ENCODE data around the gene REEP2.

- TF ChIP-seq CTCF (IDR thresholded peaks at IDR 0.05; ENCODE audit: low read length) (no peak), EZH2 (IDR thresholded peaks at IDR 0.05; ENCODE audit: borderline replicate concordance, low read length) (no peak)
Measured at GRCh38 chr5:138490648-138491283, 51.9 kb downstream of the REEP2 start.
